Neural cell (in vitro differentiated cells): ENCODE measurements around the gene CEP85. TPM values are rescaled to one million over a fixed set of nuclear protein-coding genes. Genes with fewer than 3 reads are reported as not detected.

ENCODE experiments used
- H2AFZ ChIP-seq: fragments of 200-600, 300-800 bp; sonication (generic), shearing (Covaris generic); 2 replicates; pipeline ENCODE4 v1.6.0; 2014; ENCODE audit warnings: low read depth, mild to moderate bottlenecking, antibody characterized with exemption, low read length, moderate library complexity
- H3F3A ChIP-seq: fragments of 200-600 bp; shearing (Covaris generic); 2 replicates; pipeline ENCODE4 v1.6.1; 2016; ENCODE audit warnings: mild to moderate bottlenecking, moderate library complexity, mixed read lengths, antibody characterized with exemption, low read length; ENCODE audit not compliant: insufficient read depth, poor library complexity, severe bottlenecking
- H3K27ac ChIP-seq: fragments of 200-600, 300-800 bp; sonication (generic), shearing (Covaris generic); 2 replicates; pipeline ENCODE4 v1.5.1; 2014; ENCODE audit warnings: mild to moderate bottlenecking, low read length, moderate library complexity
- H3K27me3 ChIP-seq: fragments of 300-800, 200-600 bp; sonication (generic), shearing (Covaris generic); 2 replicates; pipeline ENCODE4 v1.6.0; 2014; ENCODE audit warnings: mild to moderate bottlenecking, low read depth, low read length, moderate library complexity; ENCODE audit not compliant: insufficient read depth
- H3K36me3 ChIP-seq: fragments of 300-800, 200-600 bp; sonication (generic), shearing (Covaris generic); 2 replicates; pipeline ENCODE4 v1.5.1; 2014; ENCODE audit warnings: mild to moderate bottlenecking, antibody characterized with exemption, low read length, moderate library complexity; ENCODE audit not compliant: insufficient read depth
- H3K4me2 ChIP-seq: fragments of 300-800, 200-600 bp; sonication (generic), shearing (Covaris generic); 2 replicates; pipeline ENCODE4 v1.6.0; 2014; ENCODE audit warnings: mild to moderate bottlenecking, low read length
- H3K4me3 ChIP-seq: fragments of 300-800, 200-600 bp; sonication (generic), shearing (Covaris generic); 2 replicates; pipeline ENCODE4 v1.5.1; 2014; ENCODE audit warnings: mild to moderate bottlenecking, low read length, moderate library complexity
- H3K79me2 ChIP-seq: fragments of 200-600 bp; shearing (Covaris generic); replicated peaks from 2 replicates; pipeline ENCODE4 v1.6.0; 2014; ENCODE audit warnings: mild to moderate bottlenecking, low read length, moderate library complexity; ENCODE audit not compliant: insufficient read depth
- H3K9ac ChIP-seq: fragments of 300-800, 200-600 bp; sonication (generic), shearing (Covaris generic); 2 replicates; pipeline ENCODE4 v1.6.1; 2016; ENCODE audit warnings: mild to moderate bottlenecking, low read length, mixed read lengths
- H3K9me2 ChIP-seq: fragments of 200-600 bp; shearing (Covaris generic); 2 replicates; pipeline ENCODE4 v1.6.1; 2016; ENCODE audit warnings: mild to moderate bottlenecking, low read length, mixed read lengths; ENCODE audit not compliant: insufficient read depth
- H3K9me3 ChIP-seq: fragments of 200-600, 300-800 bp; sonication (generic), shearing (Covaris generic); 2 replicates; pipeline ENCODE4 v1.6.1; 2016; ENCODE audit warnings: mild to moderate bottlenecking, mixed run types, low read length, moderate library complexity, mixed read lengths
- H4K20me1 ChIP-seq: fragments of 200-600 bp; shearing (Covaris generic); 2 replicates; pipeline ENCODE4 v1.6.1; 2016; ENCODE audit warnings: mild to moderate bottlenecking, mixed run types; ENCODE audit not compliant: insufficient read depth
- CTCF ChIP-seq: fragments of 450-650 bp; IDR thresholded peaks from 2 replicates; pipeline ENCODE4 v1.5.1; 2014; ENCODE audit warnings: antibody characterized with exemption, mild to moderate bottlenecking, moderate library complexity; ENCODE audit not compliant: poor library complexity, severe bottlenecking
- EP300 ChIP-seq: fragments of 450-650 bp; conservative IDR thresholded peaks from 2 replicates; pipeline ENCODE4 v1.6.1; 2014; ENCODE audit warnings: antibody characterized with exemption, mild to moderate bottlenecking, moderate library complexity; ENCODE audit not compliant: poor library complexity, severe bottlenecking
- EZH2 ChIP-seq: fragments of 200-600, 300-800 bp; shearing (Covaris generic), sonication (generic); IDR thresholded peaks from 2 replicates; pipeline ENCODE4 v1.6.1; 2014; ENCODE audit warnings: antibody characterized with exemption, low read length, borderline replicate concordance, mild to moderate bottlenecking; ENCODE audit not compliant: insufficient read depth, poor library complexity, severe bottlenecking
- MXI1 ChIP-seq: fragments of 450-650 bp; conservative IDR thresholded peaks from 2 replicates; pipeline ENCODE4 v1.6.1; 2014; ENCODE audit warnings: antibody characterized with exemption, mild to moderate bottlenecking; ENCODE audit not compliant: poor library complexity, severe bottlenecking
- POLR2AphosphoS5 ChIP-seq: IDR thresholded peaks from 2 replicates; pipeline ENCODE4 v1.6.1; 2012
- RAD21 ChIP-seq: fragments of 450-650 bp; conservative IDR thresholded peaks from 2 replicates; pipeline ENCODE4 v1.6.1; 2014; ENCODE audit warnings: antibody characterized with exemption, mild to moderate bottlenecking, moderate library complexity
- REST ChIP-seq: IDR thresholded peaks from 2 replicates; pipeline ENCODE4 v1.6.1; 2012; ENCODE audit warnings: borderline replicate concordance
- SMC3 ChIP-seq: fragments of 450-650 bp; conservative IDR thresholded peaks from 2 replicates; pipeline ENCODE4 v1.6.1; 2014; ENCODE audit warnings: antibody characterized with exemption, mild to moderate bottlenecking, moderate library complexity; ENCODE audit not compliant: poor library complexity
- TAF1 ChIP-seq: IDR thresholded peaks from 2 replicates; pipeline ENCODE4 v1.6.1; 2012; ENCODE audit warnings: low read depth
- polyA minus RNA-seq: library from RNA; depleted of rRNA, polyadenylated mRNA; stranded (reverse); fragments of >200 nt; gene quantifications from 2 replicates; pipeline ENCODE4 v1.2.3, GENCODE V29; 2014
- polyA plus RNA-seq: library from polyadenylated mRNA; depleted of rRNA; stranded (reverse); fragments of >200 nt; gene quantifications from 2 replicates; pipeline ENCODE4 v1.2.3, GENCODE V29; 2014

Gene CEP85
- polyA plus RNA-seq: 20.5 and 26.2 TPM in 2 replicates
- polyA minus RNA-seq: 30.4 and 30.9 TPM in 2 replicates

- Histone ChIP-seq H3K36me3 (no peaks in the 10 kb centered on the region), H2AFZ (peak within 1 kb of the TSS; percentile 86), H4K20me1 (no peaks in the 10 kb centered on the region), H3K4me2 (peak within 1 kb of the TSS; percentile 30), H3K9me3 (no peaks in the 10 kb centered on the region), H3K9me2 (no peaks in the 10 kb centered on the region), H3K27me3 (no peaks in the 10 kb centered on the region), H3K9ac (peak within 1 kb of the TSS; percentile 70), H3F3A (no peaks in the 10 kb centered on the region), H3K27ac (peak within 1 kb of the TSS; percentile 76), H3K79me2 (peaks cover 23% of the 10 kb centered on the region), H3K4me3 (peak within 1 kb of the TSS; percentile 75)
- no peak for TF ChIP-seq EZH2
- TF ChIP-seq TAF1: no peak
- TF ChIP-seq MXI1: peak; percentile 91
- TF ChIP-seq POLR2AphosphoS5: peak; percentile 79
- TF ChIP-seq RAD21: peak; percentile 72
- TF ChIP-seq REST: peak; percentile 66
- TF ChIP-seq CTCF: peak; percentile 97
- TF ChIP-seq SMC3: peak; percentile 71
Measured at GRCh38 chr1:26233903-26234643, at the start of gene CEP85. CEP85 (plus strand) TSS chr1:26234200; CDS start chr1:26239784, 5,584 bp downstream.

GRCh38 chr1:26184883-26185282 lies 49.1 kb upstream of the CEP85 start:
- Histone ChIP-seq H2AFZ (no peak overlapping the region), H3K36me3 (no peaks in the 10 kb centered on the region), H3F3A (no peaks in the 10 kb centered on the region), H3K4me2 (no peak overlapping the region), H3K9me3 (no peaks in the 10 kb centered on the region), H3K9me2 (no peaks in the 10 kb centered on the region), H4K20me1 (no peaks in the 10 kb centered on the region), H3K27ac (no peak overlapping the region), H3K4me3 (no peak overlapping the region), H3K79me2 (no peaks in the 10 kb centered on the region), H3K27me3 (no peaks in the 10 kb centered on the region), H3K9ac (no peak overlapping the region)
- TF ChIP-seq TAF1 (no peak), EP300 (no peak), SMC3 (no peak), POLR2AphosphoS5 (no peak), MXI1 (no peak), RAD21 (no peak), REST (no peak)
